ENCODE measurements around the gene PPP2R5B.

- no peak for TF ChIP-seq CTCF (IDR thresholded peaks at IDR 0.05)
- TF ChIP-seq POLR2AphosphoS5 (IDR thresholded peaks at IDR 0.05; ENCODE audit: insufficient read depth in 1 of 2, low read depth in 1 of 2), result no peak
Observed at GRCh38 chr11:64919627-64920026, 4.9 kb upstream of the PPP2R5B start.
